HTR-8/SVneo (cell line): Measurements from ENCODE around the gene TGFA.

Source experiments
- DNase-seq: peaks from one replicate; pipeline ENCODE4 v3.0.0; 2011; ENCODE audit warnings: low spot score, mixed read lengths; ENCODE audit not compliant: insufficient read length
- FAIRE-seq: peaks from 2 replicates; lab custom pipeline; 2011; peaks lifted over from hg19 to GRCh38; lab: Jason Lieb, UNC

TGFA gene

GRCh38 chr2:70554338-70554892 lies 789 bp upstream of the TGFA start:
- FAIRE-seq (no peak), DNase-seq (no peak)

- FAIRE-seq: no peak
- DNase-seq: no peak
Observed at GRCh38 chr2:70553334-70553583, 367 bp downstream of the TGFA start.

- FAIRE-seq: no peak
Observed at GRCh38 chr2:70552501-70553333, 909 bp downstream of the TGFA start.

GRCh38 chr2:70551167-70551566 lies 2.5 kb downstream of the TGFA start:
- FAIRE-seq: no peak
- DNase-seq: no peak

More at GRCh38 chr2:70552501-70553333, 909 bp downstream of the TGFA start:
- no peak for DNase-seq

DNA sequence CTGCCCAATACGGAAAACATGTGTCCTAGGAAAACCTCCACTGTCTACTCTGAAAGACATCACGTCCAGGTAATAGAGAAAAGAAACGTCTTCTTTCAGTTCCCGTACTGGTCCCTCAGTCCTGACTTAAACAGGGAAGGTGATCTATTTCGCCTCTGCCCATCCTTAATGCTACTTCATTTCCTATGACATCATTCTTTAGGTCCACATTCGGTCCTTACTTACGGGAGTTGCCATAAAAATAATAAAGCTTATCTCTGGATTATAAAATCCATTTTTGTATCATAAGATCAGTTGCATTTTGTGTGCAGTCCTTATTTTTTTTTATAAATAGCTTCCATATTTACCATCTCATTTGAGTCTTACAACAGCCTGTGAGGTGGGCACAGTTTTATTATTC lies 3.7 kb downstream of the TGFA start:
- no peak for FAIRE-seq

GRCh38 chr2:70549064-70549710 lies 4.4 kb downstream of the TGFA start:
- DNase-seq (no peak), FAIRE-seq (no peak)

More for the DNA sequence above, 3.7 kb downstream of the TGFA start:
- DNase-seq: no peak

GRCh38 chr2:70548233-70548632 lies 5.4 kb downstream of the TGFA start:
- DNase-seq (no peak), FAIRE-seq (no peak)

DNA sequence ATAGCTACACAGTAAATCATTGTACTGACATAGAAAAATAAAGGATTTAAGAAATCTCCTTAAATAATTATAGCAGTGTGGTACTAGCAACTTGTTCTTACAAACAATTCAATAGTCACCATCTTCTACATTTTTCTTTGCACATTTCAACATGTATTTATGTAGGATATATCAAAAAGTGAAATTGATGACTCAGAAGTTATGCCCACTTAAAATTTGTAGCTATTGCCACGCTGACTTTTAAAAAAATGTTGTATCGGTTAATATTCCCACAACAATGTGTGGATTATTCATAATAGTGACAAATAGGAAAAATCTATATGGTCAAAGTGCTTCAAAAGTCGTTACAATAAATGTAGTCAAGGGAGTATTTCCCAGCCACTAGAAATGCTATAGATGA lies 6.7 kb downstream of the TGFA start:
- no peak for DNase-seq
- no peak for FAIRE-seq

DNA sequence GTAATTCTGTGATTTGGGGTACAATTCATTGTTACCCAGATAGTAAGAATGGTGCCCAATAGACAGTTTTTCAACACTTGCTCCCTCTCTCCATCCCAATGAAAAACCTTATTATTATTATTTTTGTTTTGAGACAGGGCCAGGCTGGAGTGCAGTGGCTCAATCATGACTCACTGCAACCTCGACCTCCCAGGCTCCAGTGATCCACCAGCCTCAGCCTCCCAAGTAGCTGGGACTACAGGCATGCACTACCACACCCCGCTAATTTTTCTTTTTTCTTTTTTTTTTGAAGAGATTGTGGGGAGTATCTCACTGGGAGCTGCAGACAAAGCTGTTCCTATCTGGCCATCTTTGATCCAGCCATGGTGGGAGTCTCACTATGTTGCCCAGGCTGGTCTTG lies 7.2 kb downstream of the TGFA start:
- DNase-seq (no peak), FAIRE-seq (no peak)

DNA sequence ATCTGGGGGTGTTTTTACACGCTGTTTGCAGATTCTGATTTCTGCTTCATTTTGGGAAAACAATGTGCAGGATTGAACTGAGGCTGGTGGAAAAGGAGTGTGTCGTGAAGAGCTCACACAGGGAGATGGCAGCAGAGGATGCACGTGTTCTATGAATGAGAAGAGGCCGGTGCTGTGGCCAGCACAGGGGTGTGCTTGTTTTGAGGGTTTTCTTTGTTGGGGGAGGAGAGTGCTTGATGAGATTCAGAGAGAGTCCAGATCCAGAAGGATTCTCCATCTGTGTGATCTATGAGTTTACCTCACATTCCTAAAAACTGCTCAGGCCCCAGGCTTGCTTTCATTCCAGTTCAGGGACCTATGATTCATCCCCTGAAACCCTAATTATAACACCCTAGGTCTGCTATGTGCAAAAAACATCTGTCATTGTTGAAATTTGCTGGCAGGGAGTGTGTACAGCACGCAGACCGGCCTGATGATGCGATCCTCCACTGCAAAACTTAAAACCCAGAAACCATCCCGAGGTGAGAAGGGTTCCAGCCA lies 12.1 kb downstream of the TGFA start:
- no peak for DNase-seq
- FAIRE-seq: peak; percentile 72

GRCh38 chr2:70537840-70538239 lies 15.8 kb downstream of the TGFA start:
- FAIRE-seq (no peak), DNase-seq (no peak)

GRCh38 chr2:70536517-70537055 lies 17.0 kb downstream of the TGFA start:
- DNase-seq: no peak

DNA sequence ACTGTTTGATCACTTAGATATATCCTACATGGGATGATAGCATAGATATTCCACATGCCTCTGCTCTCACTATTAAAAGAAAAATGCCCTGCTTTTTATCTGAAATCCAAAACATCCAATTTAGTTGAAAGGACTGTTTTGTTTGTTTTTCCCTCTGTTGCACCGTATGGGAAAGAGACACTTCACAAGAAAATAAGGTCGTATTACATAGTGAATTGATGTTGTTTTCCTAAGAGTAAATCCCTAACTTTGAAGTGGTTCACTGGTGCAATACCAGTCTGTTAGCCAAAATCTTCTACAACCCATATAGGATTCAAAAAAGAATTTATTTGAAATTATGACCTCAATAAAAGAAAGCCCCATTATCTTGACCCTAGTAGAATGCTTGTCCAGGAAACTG lies 18.1 kb downstream of the TGFA start:
- FAIRE-seq (no peak), DNase-seq (no peak)

More at GRCh38 chr2:70536517-70537055, 17.0 kb downstream of the TGFA start:
- no peak for FAIRE-seq

DNA sequence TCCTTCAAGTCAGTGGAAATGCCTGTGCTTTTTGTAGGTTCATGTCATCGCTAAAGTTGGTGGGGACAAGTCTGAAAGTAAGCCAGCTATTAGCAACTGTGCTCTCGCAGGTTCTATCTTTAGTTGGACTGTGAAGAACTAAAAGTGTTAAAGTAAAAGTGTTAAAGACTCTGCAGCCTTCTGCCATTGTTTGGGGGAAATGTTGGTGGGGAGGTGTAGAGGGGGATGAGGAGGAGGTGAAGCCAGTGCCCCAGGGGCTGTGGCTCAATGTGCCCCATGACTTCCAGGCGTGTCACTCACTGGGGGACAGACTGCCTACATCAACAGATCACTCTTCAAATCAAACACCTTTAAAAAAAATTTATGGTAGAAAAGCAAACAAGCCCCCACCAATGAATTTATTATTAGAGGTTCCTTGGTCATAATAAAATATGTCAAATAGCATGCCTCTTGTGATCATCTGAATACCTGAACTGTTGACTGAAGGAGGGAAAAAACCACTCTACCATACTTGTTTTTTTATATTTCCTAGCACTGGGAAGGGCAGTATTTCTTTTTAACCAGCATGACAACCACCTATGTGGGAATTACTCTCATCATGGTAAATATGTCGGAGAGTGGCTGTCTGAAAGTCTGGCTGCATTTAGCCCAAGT lies 19.3 kb downstream of the TGFA start:
- no peak for DNase-seq
- peak; percentile 38 for FAIRE-seq

DNA sequence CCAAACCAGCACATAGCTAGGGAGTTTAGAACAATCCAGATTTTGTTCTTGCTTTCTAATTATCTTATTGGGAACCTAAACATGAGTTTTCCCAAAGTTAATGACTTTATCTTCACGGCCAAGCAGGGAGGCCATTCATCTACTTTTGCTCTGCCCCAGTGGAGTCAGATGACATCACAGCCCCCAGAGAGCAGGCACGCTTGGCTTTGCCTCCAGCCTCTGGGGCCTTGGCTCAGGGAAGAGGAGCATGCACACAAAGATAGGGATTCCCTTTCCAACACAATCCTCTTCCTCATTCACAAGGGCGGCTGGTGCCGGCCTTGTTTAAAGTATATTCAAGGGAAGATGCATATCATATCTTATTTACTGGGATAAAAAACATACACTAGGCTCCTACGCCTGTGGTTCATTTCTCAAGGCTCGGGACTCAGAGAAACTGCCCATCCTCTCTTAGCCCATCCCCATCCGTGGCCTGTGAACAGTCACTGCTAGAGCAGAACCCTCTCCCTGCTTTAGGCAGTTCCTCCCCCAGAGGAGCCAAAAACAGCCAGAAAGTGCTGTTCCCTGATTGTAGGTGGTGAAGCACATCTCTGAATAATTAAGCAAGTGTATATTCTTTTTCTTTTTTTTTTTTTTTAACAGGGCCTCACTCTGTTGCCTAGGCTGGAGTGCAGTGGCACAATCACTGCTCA lies 21.2 kb downstream of the TGFA start:
- no peak for DNase-seq
- FAIRE-seq: no peak

- FAIRE-seq (no peak), DNase-seq (no peak)
Observed at GRCh38 chr2:70531419-70532086, 22.1 kb downstream of the TGFA start.

GRCh38 chr2:70529610-70530009 lies 24.0 kb downstream of the TGFA start:
- DNase-seq (no peak), FAIRE-seq (no peak)

DNA sequence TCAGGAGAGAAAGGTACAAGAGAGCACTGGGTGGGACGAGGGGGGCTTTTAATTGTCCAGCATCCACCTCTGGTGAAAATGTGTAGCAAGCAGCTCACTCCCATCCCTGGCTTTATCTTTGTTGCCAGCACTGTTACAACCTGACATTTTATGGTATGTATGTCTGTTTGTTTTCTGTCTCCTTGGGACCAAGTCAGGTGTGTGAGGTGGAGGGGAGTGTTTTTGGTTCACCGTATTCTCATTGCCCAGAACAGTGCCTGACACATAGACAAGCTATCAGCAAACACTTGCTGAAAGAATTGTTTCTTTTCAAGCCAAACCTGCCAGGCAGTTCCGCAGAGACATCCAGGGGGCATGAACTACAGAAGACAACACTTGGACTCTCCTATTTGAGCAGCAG lies 24.7 kb downstream of the TGFA start:
- DNase-seq (no peak), FAIRE-seq (no peak)

GRCh38 chr2:70528276-70528675 lies 25.4 kb downstream of the TGFA start:
- DNase-seq (no peak), FAIRE-seq (no peak)
